PC-3 (cell line): ENCODE results near the gene RTL10. TPM values are rescaled to one million over a fixed set of nuclear protein-coding genes. Genes with fewer than 3 reads are reported as not detected.

Source experiments
- ATAC-seq: fragments of 200-7000 bp; cut with Tn5 transposase; 2 replicates; pipeline ENCODE4 v1.9.1; 2020; ENCODE audit warnings: mild to moderate bottlenecking, moderate library complexity
- Bru-seq: library from RNA; stranded (reverse); fragments of 400-500 nt; gene quantifications from one replicate; lab custom pipeline; 2021; lab: Mats Ljungman, UMichigan
- BruChase-seq, 2 experiments: library from RNA; stranded (reverse); fragments of 400-500 nt; gene quantifications; one replicate each; lab custom pipeline; 2021; lab: Mats Ljungman, UMichigan
- BruUV-seq: library from RNA; stranded (reverse); fragments of 400-500 nt; replicated peaks from 2 replicates; lab custom pipeline; 2021; lab: Mats Ljungman, UMichigan
- CTCF ChIA-PET: fragments of 300-600 bp; sonication (Branson Sonifier 250); formaldehyde crosslinking; loops from one replicate; lab custom pipeline; 2022; ENCODE audit warnings: antibody characterized with exemption; lab: Charles Lee
- POLR2A ChIA-PET: fragments of 300-600 bp; sonication (Branson Sonifier 250); formaldehyde crosslinking; loops from one replicate; lab custom pipeline; 2022; ENCODE audit warnings: antibody characterized with exemption; ENCODE audit not compliant: unreplicated experiment; lab: Charles Lee
- DNase-seq: peaks from one replicate; pipeline ENCODE4 v3.0.0-alpha.2; 2015
- H2AFZ ChIP-seq: fragments of 300-600 bp; sonication (generic); 2 replicates; pipeline ENCODE4 v1.6.0; 2016; ENCODE audit warnings: antibody characterized with exemption, low read length
- H3F3A ChIP-seq: fragments of 300-600 bp; sonication (generic); one replicate; pipeline ENCODE4 v1.6.0; 2017; ENCODE audit warnings: antibody characterized with exemption, low read length, control low read depth, mild to moderate bottlenecking; ENCODE audit not compliant: unreplicated experiment
- H3K27ac ChIP-seq: fragments of 300-600 bp; sonication (generic); 2 replicates; pipeline ENCODE4 v1.5.1; 2016; ENCODE audit warnings: mild to moderate bottlenecking, low read length
- H3K27me3 ChIP-seq: fragments of 300-600 bp; sonication (generic); 2 replicates; pipeline ENCODE4 v1.6.1; 2016; ENCODE audit warnings: low read length, mixed read lengths
- H3K36me3 ChIP-seq: fragments of 300-600 bp; sonication (generic); 2 replicates; pipeline ENCODE4 v1.6.1; 2016; ENCODE audit warnings: low read depth, mixed run types, low read length, mixed read lengths
- H3K4me1 ChIP-seq: fragments of 300-600 bp; sonication (generic); 2 replicates; pipeline ENCODE4 v1.5.1; 2016; ENCODE audit warnings: low read length; ENCODE audit not compliant: insufficient read depth
- H3K4me2 ChIP-seq: fragments of 300-600 bp; sonication (generic); 2 replicates; pipeline ENCODE4 v1.6.0; 2016; ENCODE audit warnings: low read length
- H3K4me3 ChIP-seq: fragments of 300-600 bp; sonication (generic); 2 replicates; pipeline ENCODE4 v1.5.1; 2016; ENCODE audit warnings: mild to moderate bottlenecking, low read length, mixed read lengths
- H3K79me2 ChIP-seq: fragments of 300-600 bp; sonication (generic); 2 replicates; pipeline ENCODE4 v1.6.1; 2017; ENCODE audit warnings: low read length, mixed read lengths
- H3K9ac ChIP-seq: fragments of 300-600 bp; sonication (generic); 2 replicates; pipeline ENCODE4 v1.6.0; 2016; ENCODE audit warnings: mild to moderate bottlenecking, low read length
- H3K9me2 ChIP-seq: fragments of 300-600 bp; sonication (generic); replicated peaks from 2 replicates; pipeline ENCODE4 v1.6.1; 2016; ENCODE audit warnings: mixed run types, low read length, mixed read lengths
- H3K9me3 ChIP-seq: fragments of 300-600 bp; sonication (generic); 2 replicates; pipeline ENCODE4 v1.6.1; 2016; ENCODE audit warnings: low read length, mixed read lengths
- H4K20me1 ChIP-seq: fragments of 300-600 bp; sonication (generic); 2 replicates; pipeline ENCODE4 v1.6.1; 2016; ENCODE audit warnings: low read length, mixed read lengths
- CTCF ChIP-seq: fragments of 300-600 bp; sonication (generic); conservative IDR thresholded peaks from 2 replicates; pipeline ENCODE4 v1.5.1; 2017; ENCODE audit warnings: antibody characterized with exemption, low read depth, mild to moderate bottlenecking, low read length
- EZH2 ChIP-seq: fragments of 300-600 bp; sonication (generic); IDR thresholded peaks from one replicate; pipeline ENCODE4 v1.6.1; 2017; ENCODE audit warnings: antibody characterized with exemption, mild to moderate bottlenecking, low read length; ENCODE audit not compliant: unreplicated experiment
- EZH2phosphoT487 ChIP-seq: fragments of 300-600 bp; sonication (generic); IDR thresholded peaks from 2 replicates; pipeline ENCODE4 v1.6.1; 2018; ENCODE audit warnings: mild to moderate bottlenecking, antibody characterized with exemption, low read length, borderline replicate concordance
- intact Hi-C: fragments of 100-400 bp; cut with micrococcal nuclease; formaldehyde crosslinking; loops from 2 replicates; pipeline ENCODE4 v1.9.0; 2023
- long read RNA-seq: library from polyadenylated mRNA; unstranded; transcript quantifications from one replicate; pipeline ENCODE4 v2.0.0, GENCODE V29; 2021; ENCODE audit not compliant: unreplicated experiment
- total RNA-seq: library from RNA; depleted of rRNA; stranded (reverse); fragments of >200 nt; gene quantifications from 2 replicates; pipeline ENCODE4 v1.2.3, GENCODE V29; 2014; rRNA removed

The RTL10 gene
- total RNA-seq (7.8 and 12.2 TPM in 2 replicates), Bru-seq, nascent RNA (percentile 79 among the genes with signal in this experiment), BruChase-seq, experiment 1, labeled RNA remaining after a 6-hour chase (percentile 84 among the genes with signal in this experiment), BruChase-seq, experiment 2, labeled RNA remaining after a 2-hour chase (percentile 92 among the genes with signal in this experiment)
- long read RNA-seq, full-length matches to known transcripts, result 9 of 28 reads
- long read RNA-seq, partial matches to known transcripts, result 0 of 28 reads
- long read RNA-seq, other reads (novel, unspliced or antisense), result 19 of 28 reads

GRCh38 chr22:19854778-19855503 lies at the start of gene RTL10, which contains the start of gene GNB1L:
TSS of gene RTL10 (minus strand) at chr22:19854874. CDS start at chr22:19852261, 2,613 bp downstream.
TSS of gene GNB1L (minus strand) at chr22:19854874. CDS start at chr22:19821355, 33,519 bp downstream.
- H3K4me2 ChIP-seq, result peak within 1 kb of the TSS; percentile 99
- peaks cover 61% of the 10 kb centered on the region for H3K79me2 ChIP-seq
- intact Hi-C loops, result loop anchor here (10.0 kb wide), 1 partner anchor 90 kb away; the partner anchor contains the start of gene TBX1
- H3K9me2 ChIP-seq, result no peaks in the 10 kb centered on the region
- ATAC-seq (peak; percentile 83), DNase-seq (peak; percentile 95)
- H4K20me1 ChIP-seq, result peaks cover 21% of the 10 kb centered on the region
- peak; percentile 89 for TF ChIP-seq EZH2phosphoT487
- no peak for TF ChIP-seq CTCF
- no peak for TF ChIP-seq EZH2
- BruUV-seq, result TSS peak; percentile 49
- no peaks in the 10 kb centered on the region for H3K27me3 ChIP-seq
- ChIA-PET POLR2A (interaction anchor here (0.7 kb wide), 1 partner anchor 99 kb away, joined by 3 read pairs; no protein-coding TSS in a partner anchor), CTCF (no interaction called here)
- H2AFZ ChIP-seq, result peak within 1 kb of the TSS; percentile 79
- H3F3A ChIP-seq, result no peaks in the 10 kb centered on the region
- H3K4me3 ChIP-seq, result peak within 1 kb of the TSS; percentile 96
- no peaks in the 10 kb centered on the region for H3K9me3 ChIP-seq
- H3K9ac ChIP-seq, result peak within 1 kb of the TSS; percentile 95
- H3K36me3 ChIP-seq, result peaks cover 10% of the 10 kb centered on the region; the same call in 1 of the 2 replicates
- H3K4me1 ChIP-seq, result peaks cover 44% of the 10 kb centered on the region
- peak within 1 kb of the TSS; percentile 71 for H3K27ac ChIP-seq

- ChIA-PET POLR2A (no interaction called here), CTCF (no interaction called here)
- ATAC-seq (no peak), DNase-seq (no peak)
- no peaks in the 10 kb centered on the region for H3K79me2 ChIP-seq
- no peak overlapping the region for H2AFZ ChIP-seq
- no peaks in the 10 kb centered on the region for H4K20me1 ChIP-seq
- intact Hi-C loops, result no loop called here
- H3K27ac ChIP-seq, result no peak overlapping the region
- no TSS peak for BruUV-seq
- no peaks in the 10 kb centered on the region for H3K9me3 ChIP-seq
- no peaks in the 10 kb centered on the region for H3K36me3 ChIP-seq
- H3K4me3 ChIP-seq, result no peak overlapping the region
- no peak overlapping the region for H3K9ac ChIP-seq
- no peaks in the 10 kb centered on the region for H3K27me3 ChIP-seq
- no peak for TF ChIP-seq CTCF
- no peak for TF ChIP-seq EZH2
- no peaks in the 10 kb centered on the region for H3K4me1 ChIP-seq
- H3K9me2 ChIP-seq, result no peaks in the 10 kb centered on the region
- no peak overlapping the region for H3K4me2 ChIP-seq
- H3F3A ChIP-seq, result no peaks in the 10 kb centered on the region
Measured at GRCh38 chr22:19904174-19904856, 49.6 kb upstream of the RTL10 start.
